Adrenal gland (tissue), 5 donors: ENCODE results near the gene RBM26.

Experiments used
- POLR2A ChIP-seq, 2 donors: fragments of 450-650 bp; IDR thresholded peaks; one replicate each; pipeline ENCODE4 v1.6.1; 2017; ENCODE audit warnings: antibody characterized with exemption in 2 of 2, mild to moderate bottlenecking in 2 of 2, moderate library complexity in 1 of 2
- TF ChIP-seq, protein P1 (sequence below), 6 experiments: fragments of 450-650 bp in 4 of 6; fragments of 200-600 bp in 2 of 6; sonication (generic) in 1 of 6; IDR thresholded peaks; 1 replicate in 5 of 6; 2 replicates in 1 of 6; pipeline versions ENCODE4 v1.5.1 to v1.8.0; 2016 to 2021; ENCODE audit warnings: antibody characterized with exemption in 6 of 6, mild to moderate bottlenecking in 2 of 6, moderate library complexity in 1 of 6
- donor health status: DM: no; HTN: no; CAD: no.

GRCh38 chr13:79382545-79383275, 23.3 kb downstream of the RBM26 start:
- no peak for TF ChIP-seq POLR2A (IDR thresholded peaks at IDR 0.05)
- TF ChIP-seq, protein P1, sequence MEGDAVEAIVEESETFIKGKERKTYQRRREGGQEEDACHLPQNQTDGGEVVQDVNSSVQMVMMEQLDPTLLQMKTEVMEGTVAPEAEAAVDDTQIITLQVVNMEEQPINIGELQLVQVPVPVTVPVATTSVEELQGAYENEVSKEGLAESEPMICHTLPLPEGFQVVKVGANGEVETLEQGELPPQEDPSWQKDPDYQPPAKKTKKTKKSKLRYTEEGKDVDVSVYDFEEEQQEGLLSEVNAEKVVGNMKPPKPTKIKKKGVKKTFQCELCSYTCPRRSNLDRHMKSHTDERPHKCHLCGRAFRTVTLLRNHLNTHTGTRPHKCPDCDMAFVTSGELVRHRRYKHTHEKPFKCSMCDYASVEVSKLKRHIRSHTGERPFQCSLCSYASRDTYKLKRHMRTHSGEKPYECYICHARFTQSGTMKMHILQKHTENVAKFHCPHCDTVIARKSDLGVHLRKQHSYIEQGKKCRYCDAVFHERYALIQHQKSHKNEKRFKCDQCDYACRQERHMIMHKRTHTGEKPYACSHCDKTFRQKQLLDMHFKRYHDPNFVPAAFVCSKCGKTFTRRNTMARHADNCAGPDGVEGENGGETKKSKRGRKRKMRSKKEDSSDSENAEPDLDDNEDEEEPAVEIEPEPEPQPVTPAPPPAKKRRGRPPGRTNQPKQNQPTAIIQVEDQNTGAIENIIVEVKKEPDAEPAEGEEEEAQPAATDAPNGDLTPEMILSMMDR (IDR thresholded peaks at IDR 0.05) = no peak
